Activated CD4-positive, CD25-positive, alpha-beta regulatory T cell treated with anti-CD3 and anti-CD28 coated beads, Interleukin-2, amount 50 U/mL, for 16 hours (primary cell): ENCODE data around the gene VPREB3.

Experiments
- DNase-seq: peaks from one replicate; pipeline ENCODE4 v3.0.0-alpha.2; 2020; ENCODE audit warnings: low read depth, low spot score

Gene VPREB3

DNA sequence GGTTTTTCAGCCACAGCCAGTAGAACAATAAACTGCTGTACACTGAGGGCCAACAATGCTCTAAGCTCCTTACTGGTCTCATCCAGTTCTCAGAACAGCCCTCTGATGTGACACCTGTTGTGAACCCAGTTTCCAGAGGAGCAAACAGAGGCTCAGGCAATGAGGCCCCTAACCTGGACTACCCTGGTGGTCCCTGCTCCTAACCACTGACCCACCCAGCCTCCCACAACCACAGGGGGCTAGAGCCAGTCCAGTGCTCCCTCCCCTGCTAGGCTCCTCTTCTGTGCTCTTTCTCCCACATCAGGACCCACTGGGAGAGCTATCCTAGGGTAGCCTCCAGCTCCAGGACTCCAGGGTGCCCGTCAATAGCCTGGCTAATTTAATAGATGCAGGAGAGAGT, 28.5 kb upstream of the VPREB3 start:
- no peak for DNase-seq

GRCh38 chr22:23782252-23782651, 28.0 kb upstream of the VPREB3 start:
- DNase-seq = no peak

GRCh38 chr22:23781511-23782183, 27.4 kb upstream of the VPREB3 start:
- no peak for DNase-seq

- no peak for DNase-seq
These were observed 26.8 kb upstream of the VPREB3 start for GRCh38 chr22:23781065-23781464.

GRCh38 chr22:23780146-23780748, 26.0 kb upstream of the VPREB3 start:
- DNase-seq = no peak

GRCh38 chr22:23779731-23780130, 25.5 kb upstream of the VPREB3 start:
- no peak for DNase-seq

GRCh38 chr22:23779083-23779482, 24.9 kb upstream of the VPREB3 start:
- DNase-seq = no peak

- no peak for DNase-seq
These were observed 24.3 kb upstream of the VPREB3 start for GRCh38 chr22:23778577-23778900.

- DNase-seq = no peak
These were observed 23.8 kb upstream of the VPREB3 start for GRCh38 chr22:23777776-23778576.

GRCh38 chr22:23775779-23776375, 21.7 kb upstream of the VPREB3 start:
- no peak for DNase-seq

- DNase-seq = no peak
These were observed 20.8 kb upstream of the VPREB3 start for GRCh38 chr22:23774922-23775436.

DNA sequence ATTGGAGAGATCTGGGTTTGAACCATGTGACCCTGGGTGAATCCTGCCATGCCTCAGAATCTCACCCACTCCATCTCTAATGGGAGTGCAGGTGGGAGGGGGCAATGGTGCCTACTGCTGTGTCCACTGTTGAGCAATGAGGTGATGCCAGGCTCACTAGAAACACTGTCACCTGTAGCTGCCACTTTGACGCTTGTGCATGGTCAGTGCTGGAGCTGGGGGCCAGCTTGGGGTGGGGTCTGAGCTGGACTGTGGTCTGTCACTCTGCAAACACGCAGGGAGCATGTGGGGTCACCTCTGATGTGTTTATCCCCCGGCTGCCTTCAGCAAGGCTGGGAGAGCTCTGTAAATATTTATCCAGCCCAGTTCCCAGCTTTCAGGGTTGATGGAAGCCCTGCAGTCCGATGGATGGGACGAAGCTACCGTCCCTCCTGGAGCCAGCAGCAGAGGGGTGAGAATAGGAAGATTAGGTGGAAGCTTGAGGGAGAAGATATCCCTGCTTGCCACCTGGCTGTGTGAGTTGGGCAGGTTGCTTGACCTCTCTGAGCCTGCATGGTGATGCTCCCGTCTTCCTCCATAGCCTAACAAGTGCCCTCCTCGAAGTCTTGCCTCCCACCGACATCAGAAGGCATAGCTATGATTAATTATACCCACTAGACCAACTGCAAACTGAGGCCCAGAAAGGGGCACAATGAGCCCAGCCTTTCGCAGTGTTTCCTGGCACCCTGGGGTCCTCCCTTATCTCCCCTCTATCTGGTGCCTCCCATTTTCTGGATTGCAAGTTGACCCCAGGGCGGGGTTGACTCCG, 20.1 kb upstream of the VPREB3 start:
- no peak for DNase-seq

DNA sequence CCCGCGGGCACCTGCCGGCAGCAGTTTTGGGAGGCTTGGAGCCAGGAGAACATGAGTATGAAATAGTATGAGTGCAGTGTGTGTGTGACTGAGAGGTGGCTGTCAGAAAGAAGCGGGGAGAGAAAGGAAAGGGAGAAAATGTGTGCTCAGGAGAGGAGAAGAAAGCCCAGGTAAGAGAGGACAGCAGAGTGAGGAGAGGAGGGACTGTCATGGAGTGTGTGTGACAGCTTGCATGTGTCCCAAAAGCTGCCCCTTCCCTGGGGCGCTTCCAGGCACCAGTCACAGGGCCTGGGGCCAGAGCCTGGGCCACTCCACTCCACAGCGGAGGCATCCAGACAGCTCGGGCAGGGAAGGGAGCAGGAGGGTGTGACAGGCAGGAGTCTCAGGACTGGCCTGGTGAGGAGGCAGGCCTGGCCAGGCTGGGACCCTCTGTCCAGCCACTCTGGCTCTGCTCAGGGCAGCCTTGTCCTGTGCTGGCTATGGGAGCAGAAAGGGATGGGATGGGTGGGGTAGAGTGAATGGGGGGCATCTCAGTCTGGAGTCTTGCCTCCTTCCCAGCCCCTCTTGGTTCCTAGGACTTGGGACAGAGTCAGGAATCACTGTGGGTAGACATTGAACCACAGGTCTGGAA, 19.4 kb upstream of the VPREB3 start:
- no peak for DNase-seq

GRCh38 chr22:23772649-23773473, 18.6 kb upstream of the VPREB3 start, which contains the start of gene MMP11:
Gene MMP11, plus strand, starts transcription at chr22:23772849. Its CDS starts 22 bp downstream, at chr22:23772871.
- no peak for DNase-seq

- DNase-seq = no peak
These were observed 18.1 kb upstream of the VPREB3 start for GRCh38 chr22:23772315-23772648.

- no peak for DNase-seq
These were observed 15.2 kb upstream of the VPREB3 start for GRCh38 chr22:23769321-23769965.

DNA sequence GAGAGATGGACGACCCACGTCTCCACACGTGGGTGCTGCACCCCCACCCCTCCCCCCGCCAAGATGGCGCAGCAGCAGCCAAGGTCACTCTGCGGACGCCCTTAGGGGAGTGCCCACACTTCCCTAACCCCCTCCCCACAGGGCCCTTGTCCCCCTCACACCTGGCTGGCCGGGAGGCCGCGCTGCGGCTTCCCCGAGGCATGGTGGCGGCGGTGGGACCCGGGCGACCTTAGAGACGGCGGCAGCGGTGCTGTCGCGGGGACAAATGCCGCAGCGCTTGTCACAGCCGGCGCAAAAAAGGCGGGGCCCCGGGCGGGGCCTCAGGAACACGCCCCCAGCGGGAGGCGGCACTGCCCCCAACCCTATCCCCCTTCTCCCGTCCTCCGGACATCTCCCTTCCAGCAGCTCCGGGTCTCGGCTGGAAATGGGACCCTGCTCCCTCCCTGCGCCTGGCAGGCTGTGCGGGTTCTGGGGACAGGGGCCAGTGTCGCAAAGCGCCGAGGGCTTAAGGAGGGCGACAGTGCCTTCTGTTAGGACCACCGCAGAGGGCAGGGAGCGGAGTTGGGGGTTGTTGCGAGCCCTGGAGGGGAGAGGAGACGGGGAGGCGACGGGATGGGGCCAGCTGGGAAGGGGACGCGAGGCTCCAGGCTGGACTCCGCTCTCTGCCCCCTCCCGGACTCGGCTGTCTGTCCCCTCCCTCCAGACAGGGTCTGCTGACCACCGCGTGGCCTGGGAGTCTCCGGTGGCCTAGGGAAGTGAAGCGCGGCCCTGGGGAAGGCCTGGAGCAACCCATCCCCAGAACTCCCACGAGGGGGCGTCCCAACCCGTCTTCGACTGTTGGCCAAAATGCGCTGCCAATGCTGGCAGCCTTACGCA, 13.7 kb upstream of the VPREB3 start, which contains the start of gene CHCHD10:
TSS of gene CHCHD10 (minus strand) at position 300 of the 876 bp plus-strand sequence. CDS start at position 202, 98 bp downstream.
- DNase-seq = peak; percentile 50

GRCh38 chr22:23767303-23767672, 13.1 kb upstream of the VPREB3 start:
- DNase-seq = no peak
